ENCODE data around the gene MACROD1. TPM values are rescaled to one million over a fixed set of nuclear protein-coding genes. Genes with fewer than 3 reads are reported as not detected.

MACROD1 gene
- total RNA-seq, 4 donors from 2014 or later: 30.6 to 45.0 (median 35.0) TPM

DNA sequence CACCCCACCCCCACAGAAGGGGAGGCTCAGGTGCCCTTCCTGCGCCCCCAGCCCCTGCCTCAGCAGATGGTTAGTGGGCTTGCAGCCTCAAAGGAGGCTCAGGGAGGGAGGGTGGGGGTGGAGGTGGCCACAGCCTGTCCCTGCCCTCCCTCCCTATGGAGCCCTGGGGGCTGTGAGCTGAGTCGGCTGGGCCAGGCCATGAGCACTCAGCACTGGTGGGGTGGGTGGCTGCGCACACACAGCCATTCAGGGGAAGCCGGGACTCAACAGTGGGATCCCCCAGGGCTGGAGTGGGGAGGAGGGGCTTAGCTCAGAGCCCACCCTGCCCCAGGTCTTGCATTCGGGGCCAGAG is 80.0 kb downstream of the MACROD1 start:
- no peaks in the 10 kb centered on the region for H3K36me3 ChIP-seq
- no peak for DNase-seq (ENCODE audit: low spot score in 2 of 2)
- TF ChIP-seq EP300 (IDR thresholded peaks at IDR 0.05) (no peak), POLR2A (IDR thresholded peaks at IDR 0.05) (no peak)
- TF ChIP-seq, protein P1, sequence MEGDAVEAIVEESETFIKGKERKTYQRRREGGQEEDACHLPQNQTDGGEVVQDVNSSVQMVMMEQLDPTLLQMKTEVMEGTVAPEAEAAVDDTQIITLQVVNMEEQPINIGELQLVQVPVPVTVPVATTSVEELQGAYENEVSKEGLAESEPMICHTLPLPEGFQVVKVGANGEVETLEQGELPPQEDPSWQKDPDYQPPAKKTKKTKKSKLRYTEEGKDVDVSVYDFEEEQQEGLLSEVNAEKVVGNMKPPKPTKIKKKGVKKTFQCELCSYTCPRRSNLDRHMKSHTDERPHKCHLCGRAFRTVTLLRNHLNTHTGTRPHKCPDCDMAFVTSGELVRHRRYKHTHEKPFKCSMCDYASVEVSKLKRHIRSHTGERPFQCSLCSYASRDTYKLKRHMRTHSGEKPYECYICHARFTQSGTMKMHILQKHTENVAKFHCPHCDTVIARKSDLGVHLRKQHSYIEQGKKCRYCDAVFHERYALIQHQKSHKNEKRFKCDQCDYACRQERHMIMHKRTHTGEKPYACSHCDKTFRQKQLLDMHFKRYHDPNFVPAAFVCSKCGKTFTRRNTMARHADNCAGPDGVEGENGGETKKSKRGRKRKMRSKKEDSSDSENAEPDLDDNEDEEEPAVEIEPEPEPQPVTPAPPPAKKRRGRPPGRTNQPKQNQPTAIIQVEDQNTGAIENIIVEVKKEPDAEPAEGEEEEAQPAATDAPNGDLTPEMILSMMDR (IDR thresholded peaks at IDR 0.05): no peak
- H3K27me3 ChIP-seq: no peaks in the 10 kb centered on the region
- WGBS, 2 donors: 70 to 75% methylated on average over 4 to 5 of the region's 5 CpGs
- no peaks in the 10 kb centered on the region for H3K9me3 ChIP-seq
- H3K4me3 ChIP-seq: no peak overlapping the region
- H3K4me1 ChIP-seq: peaks cover 0 to 74% (median 17%) of the 10 kb centered on the region in 4 donors
- peak overlapping the region in 2 of 4 donors; percentile 61 to 83 for H3K27ac ChIP-seq

DNA sequence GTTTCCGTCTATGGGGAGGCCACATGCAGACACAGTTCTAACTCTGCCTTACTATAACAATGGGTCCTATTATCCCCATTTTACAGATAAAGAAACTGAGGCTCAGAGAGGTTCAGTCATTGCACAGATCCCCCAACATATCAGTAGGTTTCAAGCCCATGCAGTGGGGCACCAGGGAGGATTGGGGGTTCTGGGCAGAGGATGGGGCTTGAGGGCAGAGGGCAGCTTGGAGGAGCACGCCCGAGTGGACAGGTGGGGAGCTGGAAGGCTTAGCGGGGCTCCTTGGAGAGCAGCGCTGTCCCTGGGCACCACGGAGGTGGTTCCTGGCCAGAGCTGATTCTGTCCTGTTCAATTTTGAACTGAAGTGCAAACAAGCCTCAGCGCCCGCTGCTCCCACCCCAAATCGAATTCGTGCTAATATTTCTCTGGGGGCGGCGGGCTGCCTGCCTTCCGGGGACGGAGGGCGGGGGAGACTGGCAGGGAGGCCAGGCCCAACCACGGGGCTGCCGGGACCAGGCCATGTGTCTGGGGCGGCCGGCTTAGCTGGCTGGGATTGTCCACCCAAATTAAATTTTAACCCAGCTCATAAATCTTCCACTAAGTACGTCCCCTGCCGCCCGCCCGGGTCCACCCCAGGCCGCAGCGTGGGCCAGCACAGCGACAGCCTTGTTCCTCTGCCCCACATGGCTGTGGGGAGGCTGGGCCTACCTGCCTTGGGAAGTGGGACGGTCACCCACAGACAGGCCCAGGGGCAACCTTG is 80.8 kb downstream of the MACROD1 start:
- WGBS, 2 donors: 68 to 70% methylated on average over 24 to 26 of the region's 27 CpGs
- Histone ChIP-seq H3K27me3 (no peaks in the 10 kb centered on the region), H3K27ac (peak overlapping the region in 3 of 4 donors; percentile 34 to 83 (median 61)), H3K36me3 (no peaks in the 10 kb centered on the region), H3K9me3 (no peaks in the 10 kb centered on the region), H3K4me3 (no peak overlapping the region), H3K4me1 (peaks cover 0 to 66% (median 17%) of the 10 kb centered on the region in 4 donors)
- TF ChIP-seq, protein P1 (IDR thresholded peaks at IDR 0.05): no peak
- TF ChIP-seq EP300 (IDR thresholded peaks at IDR 0.05): no peak
- TF ChIP-seq POLR2A (IDR thresholded peaks at IDR 0.05): no peak
- DNase-seq (ENCODE audit: low spot score in 2 of 2): no peak

DNA sequence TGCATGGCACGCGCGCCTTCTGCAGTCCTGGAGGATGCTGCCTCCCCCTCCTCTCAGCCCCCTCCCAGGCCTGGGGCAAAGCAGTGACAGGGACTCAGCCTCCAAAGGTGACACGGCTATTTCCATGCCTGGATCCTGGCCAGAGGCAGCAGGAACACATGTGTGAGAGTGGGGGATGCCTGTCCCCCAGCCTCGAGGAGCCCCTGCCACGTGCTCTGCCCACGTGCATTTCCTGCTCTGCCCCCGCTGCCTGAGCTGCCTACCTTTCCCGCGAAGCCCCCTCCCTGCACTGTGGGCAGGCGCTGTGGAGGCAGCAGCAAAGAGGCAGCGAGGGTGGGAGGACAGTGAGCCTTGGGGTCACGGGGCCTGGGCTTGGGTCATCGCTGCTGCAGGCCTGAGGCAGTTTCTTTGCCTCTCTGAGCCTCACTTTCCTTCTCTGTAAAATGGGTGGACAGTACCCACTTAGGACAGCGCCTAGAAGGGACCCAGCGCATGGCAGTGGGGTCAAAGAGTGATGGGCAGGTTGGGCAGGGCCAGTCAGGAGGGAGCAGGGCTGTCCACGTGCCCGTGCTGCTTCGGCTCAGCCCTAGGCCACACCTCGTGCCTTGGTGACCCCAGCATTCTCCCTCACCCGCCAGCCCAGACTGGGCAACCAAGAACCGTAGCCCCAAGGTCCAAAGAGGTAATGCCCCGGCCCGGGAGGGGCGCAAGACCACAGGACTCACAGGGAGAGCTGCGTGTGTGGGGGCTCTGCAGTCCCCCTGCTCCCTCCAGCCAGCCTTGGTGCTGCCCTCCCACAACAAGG is 81.6 kb downstream of the MACROD1 start:
- Histone ChIP-seq H3K9me3 (no peaks in the 10 kb centered on the region), H3K27ac (peak overlapping the region; percentile 34 to 83 (median 56)), H3K27me3 (no peaks in the 10 kb centered on the region), H3K4me1 (peaks cover 0 to 59% (median 15%) of the 10 kb centered on the region in 4 donors), H3K36me3 (no peaks in the 10 kb centered on the region), H3K4me3 (no peak overlapping the region)
- WGBS, 2 donors: 77 to 84% methylated on average over 17 to 25 of the region's 26 CpGs
- TF ChIP-seq EP300 (IDR thresholded peaks at IDR 0.05) (no peak), POLR2A (IDR thresholded peaks at IDR 0.05) (no peak)
- TF ChIP-seq, protein P1 (IDR thresholded peaks at IDR 0.05): no peak
- no peak for DNase-seq (ENCODE audit: low spot score in 2 of 2)

DNA sequence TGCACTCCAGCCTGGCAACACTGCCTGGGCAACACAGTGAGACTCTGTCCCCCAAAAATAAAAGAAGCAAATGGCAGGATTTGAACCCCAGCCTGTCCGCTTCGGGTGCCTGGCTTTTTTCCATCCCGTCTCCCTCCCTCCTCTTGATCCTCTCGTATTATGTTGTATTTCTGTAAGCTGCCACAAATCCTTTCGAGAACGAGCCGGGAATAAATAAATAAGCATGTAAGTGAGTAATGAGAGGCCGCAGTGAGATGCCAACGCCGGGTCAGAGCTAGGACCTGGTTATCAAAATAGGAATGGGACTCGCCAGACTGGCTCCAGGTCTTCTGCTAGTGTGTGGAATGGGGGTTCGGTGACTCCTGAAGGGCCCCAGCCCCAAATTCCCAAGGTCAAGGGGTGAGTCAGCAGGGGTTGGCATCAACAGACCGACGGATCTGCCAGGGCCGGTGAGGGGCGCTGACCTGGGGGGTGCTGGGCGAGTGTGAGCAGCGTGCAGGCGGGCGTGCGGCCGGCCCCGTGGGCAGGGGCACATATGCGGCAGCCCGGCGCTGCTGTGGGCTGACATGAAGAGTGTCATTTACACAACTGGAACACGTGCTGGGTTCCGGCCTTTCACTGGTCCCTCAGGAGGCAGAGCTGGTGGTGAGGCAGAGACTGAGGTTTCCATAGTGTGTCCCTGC is 82.4 kb downstream of the MACROD1 start:
- H3K27me3 ChIP-seq: no peaks in the 10 kb centered on the region
- H3K4me1 ChIP-seq: peaks cover 0 to 59% (median 13%) of the 10 kb centered on the region in 4 donors
- WGBS, 2 donors: 65 to 67% methylated on average over 18 to 27 of the region's 28 CpGs
- no peaks in the 10 kb centered on the region for H3K36me3 ChIP-seq
- no peaks in the 10 kb centered on the region for H3K9me3 ChIP-seq
- TF ChIP-seq EP300 (IDR thresholded peaks at IDR 0.05) (no peak), POLR2A (IDR thresholded peaks at IDR 0.05) (no peak)
- TF ChIP-seq, protein P1 (IDR thresholded peaks at IDR 0.05): no peak
- peak overlapping the region; percentile 51 to 83 (median 60) for H3K27ac ChIP-seq
- DNase-seq (ENCODE audit: low spot score in 2 of 2): no peak
- H3K4me3 ChIP-seq: no peak overlapping the region
